GM19468 (cell line): Measurements from ENCODE around the gene SSC4D.

Experiments used
- ATAC-seq: cut with Tn5 transposase; IDR thresholded peaks from one replicate; pipeline ENCODE4 v1.9.1; 2021; ENCODE audit warnings: mild to moderate bottlenecking, moderate library complexity, moderate number of reproducible peaks; ENCODE audit not compliant: unreplicated experiment; ENCODE audit errors: extremely low read depth

The SSC4D gene

GRCh38 chr7:76357475-76358010 lies 52.0 kb downstream of the SSC4D start:
- ATAC-seq, result no peak

GRCh38 chr7:76356823-76357222 lies 52.7 kb downstream of the SSC4D start:
- no peak for ATAC-seq

DNA sequence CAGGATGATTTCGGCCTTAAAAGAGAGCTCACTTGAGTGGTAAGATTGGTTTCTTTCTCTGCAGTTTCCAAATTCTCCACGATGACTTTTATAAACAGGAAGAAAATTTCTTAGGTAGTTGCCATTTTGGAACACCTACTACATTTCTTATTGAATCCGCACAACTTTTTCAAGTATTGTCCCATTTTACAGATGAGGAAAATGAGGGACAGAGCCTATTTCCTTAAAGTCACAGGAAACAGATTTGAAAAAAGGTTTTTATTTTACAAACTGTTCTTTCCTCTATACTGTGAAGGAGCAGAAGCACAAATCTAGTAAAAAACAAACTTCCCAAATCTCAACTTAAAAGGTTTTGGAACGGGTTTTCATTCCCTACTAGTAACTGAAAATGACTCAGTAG lies 53.4 kb downstream of the SSC4D start:
- ATAC-seq, result no peak

DNA sequence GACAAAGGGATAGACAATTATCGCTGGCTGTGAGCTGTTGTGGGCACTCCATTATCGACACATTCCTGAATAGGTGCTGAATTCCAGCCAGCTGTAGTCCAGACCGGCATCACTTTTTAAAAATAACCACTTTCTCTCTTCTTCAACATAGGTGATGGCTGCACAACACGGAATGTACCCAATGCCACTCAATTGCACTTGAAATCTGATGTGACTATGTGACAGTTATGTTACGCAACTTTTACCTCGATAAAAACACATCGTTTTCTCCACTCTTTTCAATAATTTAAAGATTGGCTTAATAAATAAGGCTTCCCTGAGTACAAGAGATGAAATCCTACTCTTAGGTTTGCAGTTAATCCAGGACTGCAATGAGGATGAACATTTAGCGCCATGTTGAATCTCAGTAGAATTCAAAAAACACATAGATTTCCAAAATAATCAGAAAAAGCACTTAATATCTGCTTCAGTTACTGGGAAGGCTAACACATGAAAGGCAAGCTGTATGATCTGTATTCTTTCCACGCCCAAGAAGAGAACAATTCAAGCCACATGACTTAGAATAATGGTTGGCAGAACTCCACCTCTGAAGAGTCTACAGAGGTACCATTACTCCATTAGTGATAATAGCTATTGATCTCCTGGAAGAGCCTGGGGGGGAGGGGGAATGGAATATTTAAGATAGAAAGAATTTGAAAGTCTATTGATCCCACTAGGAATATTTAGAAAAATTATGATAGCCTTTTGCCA lies 54.3 kb downstream of the SSC4D start:
- ATAC-seq, result no peak

- no peak for ATAC-seq
Observed at GRCh38 chr7:76354516-76354915, 55.0 kb downstream of the SSC4D start.

GRCh38 chr7:76353744-76354143 lies 55.8 kb downstream of the SSC4D start:
- no peak for ATAC-seq

DNA sequence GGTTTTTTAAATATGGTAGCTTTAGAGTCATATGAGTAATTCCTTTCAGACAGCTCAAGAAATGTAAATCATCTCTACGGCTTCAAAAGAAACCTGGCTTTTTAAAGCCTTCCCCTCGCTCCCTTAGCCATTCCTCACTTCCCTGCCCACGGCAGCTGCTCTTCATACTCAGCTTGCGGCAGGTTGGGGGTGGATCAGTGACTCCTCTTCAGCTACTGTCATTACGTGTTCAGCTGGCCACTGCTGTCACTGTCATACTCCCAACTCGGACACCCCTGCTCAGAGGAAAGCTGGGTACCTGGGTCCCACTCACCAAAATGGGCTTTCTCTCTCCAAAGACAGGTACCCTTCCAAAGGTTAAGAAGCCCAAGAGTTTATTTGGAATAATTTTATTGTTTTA lies 57.3 kb downstream of the SSC4D start:
- no peak for ATAC-seq

DNA sequence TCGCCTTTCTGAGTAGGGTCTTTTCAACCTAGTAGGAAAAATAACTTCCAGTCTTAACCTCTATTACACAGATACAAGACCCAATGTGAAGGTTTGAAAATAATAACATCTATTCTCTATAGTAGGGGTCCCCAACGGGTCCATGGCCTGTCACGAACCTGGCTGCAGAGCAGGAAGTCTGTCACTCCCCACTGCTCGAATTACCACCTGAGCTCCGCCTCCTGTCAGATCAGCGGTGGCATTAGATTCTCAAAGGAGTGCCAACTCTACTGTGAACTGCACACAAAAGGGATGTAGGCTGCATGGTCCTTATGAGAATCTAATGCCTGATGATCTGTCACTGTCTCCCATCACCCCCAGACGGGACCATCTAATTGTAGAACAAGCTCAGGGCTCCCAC lies 58.1 kb downstream of the SSC4D start:
- no peak for ATAC-seq

GRCh38 chr7:76349313-76349885 lies 60.1 kb downstream of the SSC4D start:
- no peak for ATAC-seq

DNA sequence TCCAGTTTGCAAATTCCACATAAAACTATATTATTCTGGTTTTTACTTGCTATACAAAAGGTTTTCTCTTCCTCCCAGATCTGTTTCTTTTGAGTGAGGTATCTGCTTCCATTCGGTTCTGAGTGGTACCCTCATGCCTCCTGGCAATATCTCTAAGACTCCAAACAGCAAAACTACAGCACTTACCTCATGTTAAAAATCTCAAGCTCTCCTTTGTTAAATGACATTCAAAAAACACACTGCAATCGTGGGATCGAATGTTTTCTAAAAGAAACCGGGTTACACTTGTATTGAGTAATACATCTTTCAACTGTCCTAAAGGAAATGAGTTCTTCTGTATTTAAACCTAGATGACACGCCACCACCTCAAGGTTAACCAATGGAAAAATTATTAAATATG lies 61.8 kb downstream of the SSC4D start:
- no peak for ATAC-seq

GRCh38 chr7:76346778-76347177 lies 62.7 kb downstream of the SSC4D start:
- no peak for ATAC-seq

- no peak for ATAC-seq
Observed at GRCh38 chr7:76346097-76346496, 63.4 kb downstream of the SSC4D start.

GRCh38 chr7:76343931-76344321 lies 65.6 kb downstream of the SSC4D start:
- no peak for ATAC-seq

DNA sequence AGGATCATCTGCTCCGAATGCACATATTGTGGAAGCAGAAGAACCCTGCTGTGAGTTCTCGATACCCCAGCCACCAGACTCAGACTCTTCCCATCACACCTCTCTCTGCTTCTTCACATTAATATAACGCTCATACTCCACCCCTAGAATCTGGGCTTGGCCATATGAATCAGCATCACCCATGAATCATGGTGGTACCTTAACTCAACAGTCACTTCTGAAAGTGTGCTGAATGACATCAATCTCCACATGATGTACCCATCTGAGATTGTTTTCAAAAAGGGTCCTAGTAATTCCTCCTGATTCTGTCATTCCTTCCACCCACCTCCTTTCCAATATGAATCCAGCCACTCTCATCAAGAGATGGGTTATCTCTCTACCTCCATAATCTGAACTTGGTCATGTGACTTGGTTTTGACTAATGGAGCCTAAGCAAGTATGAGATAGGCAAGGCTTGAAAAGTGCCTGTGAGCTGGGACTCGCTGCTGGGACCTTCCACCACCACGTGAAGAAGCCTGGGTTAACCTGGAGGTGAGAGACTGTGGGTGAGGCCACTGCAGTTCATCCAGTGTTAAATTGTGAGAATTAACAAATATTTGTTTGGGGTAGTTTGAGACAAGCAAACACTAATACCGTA lies 66.1 kb downstream of the SSC4D start:
- no peak for ATAC-seq

GRCh38 chr7:76342222-76342621 lies 67.3 kb downstream of the SSC4D start:
- ATAC-seq, result no peak

DNA sequence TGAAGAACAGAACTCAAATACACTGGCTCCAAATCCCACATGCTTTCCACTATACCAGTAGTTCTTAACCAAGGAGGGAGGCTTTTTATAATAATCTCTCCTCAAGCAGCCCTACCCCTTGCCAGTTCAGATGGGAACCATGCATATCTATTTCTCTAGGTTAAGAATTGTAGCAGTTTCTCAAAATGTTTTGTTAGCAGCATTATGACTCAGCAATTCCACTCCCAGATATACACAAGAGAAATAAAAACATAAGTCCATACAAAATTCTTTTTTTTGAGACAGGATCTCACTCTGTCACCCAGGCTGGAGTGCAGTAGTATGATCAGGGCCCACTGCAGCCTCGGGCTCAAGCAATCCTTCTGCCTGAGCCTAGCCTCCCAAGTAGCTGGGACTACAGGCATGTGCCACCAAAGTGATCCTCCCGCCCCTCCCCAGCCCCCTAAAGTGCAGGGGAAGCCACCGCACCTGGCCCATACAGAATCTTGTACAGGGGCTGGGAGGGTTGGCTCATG lies 68.8 kb downstream of the SSC4D start:
- no peak for ATAC-seq
